HG03103 (cell line): ENCODE results near the gene TADA2B.
"Not testable (repeated sequence)": the region's sequence is repeated elsewhere in the genome, so short reads cannot be mapped to it uniquely, and the experiment has no call there.

Experiments used
- ATAC-seq: cut with Tn5 transposase; IDR thresholded peaks from one replicate; pipeline ENCODE4 v1.9.1; 2021; ENCODE audit warnings: low read depth; ENCODE audit not compliant: unreplicated experiment

The TADA2B gene

GRCh38 chr4:7075962-7076695 lies 33.0 kb downstream of the TADA2B start:
- no peak for ATAC-seq

GRCh38 chr4:7076696-7077082 lies 33.5 kb downstream of the TADA2B start:
- no peak for ATAC-seq

DNA sequence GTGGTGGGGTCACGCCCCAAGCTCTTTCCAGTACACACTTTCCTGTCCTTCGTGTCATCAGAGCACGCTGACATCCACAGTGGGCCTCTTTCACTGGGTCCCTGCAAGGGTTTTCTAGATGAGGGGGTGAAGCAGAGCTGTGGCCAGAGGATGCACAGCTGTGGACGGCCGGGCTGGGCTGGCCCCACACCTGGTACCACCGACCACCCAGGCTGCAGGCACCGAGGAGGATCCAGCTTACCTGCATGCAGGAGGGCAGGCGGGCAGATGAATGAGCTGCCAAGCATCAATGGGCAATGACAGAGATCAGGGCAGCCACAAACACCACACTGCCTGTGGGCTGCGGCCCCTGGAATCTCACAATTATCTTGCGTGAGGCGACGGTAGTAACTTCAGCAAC lies 34.2 kb downstream of the TADA2B start:
- ATAC-seq: no peak

DNA sequence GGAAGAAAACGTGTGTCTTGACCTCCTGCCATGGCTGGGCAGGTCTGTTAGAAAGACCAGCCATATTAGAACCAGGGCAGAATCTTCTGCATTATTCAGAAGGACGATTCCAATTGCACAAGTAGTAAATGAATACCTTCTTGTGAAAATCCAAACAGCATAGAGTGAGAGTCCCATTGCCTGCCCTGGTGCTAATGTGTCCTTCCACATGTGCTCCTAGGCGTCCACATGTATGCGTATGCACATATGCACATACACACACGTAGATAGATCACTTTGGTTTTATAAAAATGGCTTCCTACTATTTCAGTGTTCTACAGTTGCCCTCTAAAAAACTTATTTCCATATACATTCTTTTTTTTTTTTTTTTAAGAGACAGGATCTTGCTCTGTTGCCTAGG lies 34.9 kb downstream of the TADA2B start:
- no peak for ATAC-seq

DNA sequence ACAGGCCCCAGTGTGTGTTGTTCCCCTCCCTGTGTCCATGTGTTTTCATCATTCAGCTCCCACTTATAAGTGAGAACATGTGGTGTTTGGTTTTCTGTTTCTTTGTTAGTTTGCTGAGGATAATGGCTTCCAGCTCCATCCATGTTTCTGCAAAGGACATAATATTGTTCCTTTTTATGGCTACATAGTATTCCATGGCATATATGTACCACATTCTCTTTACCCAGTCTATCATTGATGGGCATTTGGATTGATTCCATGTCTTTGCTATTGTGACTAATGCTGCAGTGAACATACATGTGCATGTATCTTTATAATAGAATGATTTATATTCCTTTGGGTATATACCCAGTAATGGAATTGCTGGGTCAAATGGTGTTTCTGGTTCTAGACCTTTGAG lies 36.3 kb downstream of the TADA2B start:
- not testable (repeated sequence) for ATAC-seq

GRCh38 chr4:7079909-7080308 lies 36.7 kb downstream of the TADA2B start:
- ATAC-seq: not testable (repeated sequence)

DNA sequence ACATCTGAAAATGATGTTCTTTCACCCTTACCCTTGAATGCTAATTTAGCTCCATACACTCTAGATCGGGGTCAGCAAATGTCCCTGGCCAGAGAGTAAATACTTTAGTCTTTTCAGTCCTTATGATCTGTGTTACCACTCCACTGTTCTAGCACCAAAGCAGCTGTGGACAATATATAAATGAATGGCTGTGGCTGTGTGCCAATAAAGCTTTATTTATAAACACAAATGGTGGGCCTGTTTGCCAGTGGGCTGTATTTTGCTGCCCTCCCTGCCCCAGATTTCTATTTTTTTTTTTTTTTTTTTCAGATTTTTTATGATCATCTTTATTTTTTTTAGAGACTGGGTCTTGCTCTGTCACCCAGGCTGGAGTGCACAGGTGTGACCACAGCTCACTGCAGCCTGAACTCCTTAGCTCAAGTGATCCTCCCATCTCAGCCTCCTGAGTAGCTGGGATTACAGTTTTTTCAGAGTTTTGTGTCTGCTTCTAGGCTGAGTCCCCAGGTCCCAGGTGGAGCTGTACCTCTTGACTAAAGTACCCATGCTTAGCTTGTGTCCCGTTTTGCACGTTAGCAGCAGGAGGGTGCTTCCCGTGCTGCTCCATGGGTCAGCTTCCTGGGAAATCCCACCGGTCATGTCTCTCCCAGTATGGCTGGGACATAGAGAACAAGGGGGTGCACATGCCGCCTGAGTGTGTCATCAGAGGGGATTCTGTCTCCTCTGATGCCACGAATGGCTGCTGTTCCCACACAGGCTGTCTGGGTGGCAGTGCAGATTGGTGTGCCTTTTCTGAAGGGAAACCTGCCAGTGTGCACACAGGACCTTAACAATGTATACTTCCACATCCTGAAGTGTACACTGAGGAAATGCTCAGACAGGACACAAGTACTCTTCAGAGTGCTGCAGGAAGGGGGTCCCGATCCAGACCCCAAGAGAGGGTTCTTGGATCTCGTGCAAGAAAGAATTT lies 40.7 kb downstream of the TADA2B start:
- no peak for ATAC-seq

- not testable (repeated sequence) for ATAC-seq
These were observed 41.4 kb downstream of the TADA2B start for GRCh38 chr4:7084564-7084961.

DNA sequence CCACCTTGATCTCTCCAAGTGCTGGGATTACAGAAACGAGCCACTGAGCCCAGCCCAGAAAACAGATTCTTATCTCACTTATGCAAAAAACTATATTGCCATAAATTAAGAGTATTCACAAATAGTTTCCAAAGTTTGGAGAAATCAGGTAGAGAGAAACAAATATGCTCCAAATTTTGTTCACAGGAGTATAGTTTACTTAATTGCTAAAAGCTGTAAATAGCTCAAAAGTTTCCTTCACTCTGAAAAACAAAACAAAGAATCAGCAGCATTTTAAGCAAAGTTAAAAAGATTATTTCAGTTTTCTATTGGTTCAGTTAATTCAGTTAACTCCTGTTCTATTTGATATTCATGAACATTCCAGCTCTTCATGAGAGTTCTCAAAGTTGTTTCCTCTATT lies 43.2 kb downstream of the TADA2B start:
- ATAC-seq: no peak

GRCh38 chr4:7087036-7087435 lies 43.9 kb downstream of the TADA2B start:
- no peak for ATAC-seq

- no peak for ATAC-seq
These were observed 46.2 kb downstream of the TADA2B start for GRCh38 chr4:7089213-7089986.

- no peak for ATAC-seq
These were observed 48.9 kb downstream of the TADA2B start for GRCh38 chr4:7092026-7092425.

DNA sequence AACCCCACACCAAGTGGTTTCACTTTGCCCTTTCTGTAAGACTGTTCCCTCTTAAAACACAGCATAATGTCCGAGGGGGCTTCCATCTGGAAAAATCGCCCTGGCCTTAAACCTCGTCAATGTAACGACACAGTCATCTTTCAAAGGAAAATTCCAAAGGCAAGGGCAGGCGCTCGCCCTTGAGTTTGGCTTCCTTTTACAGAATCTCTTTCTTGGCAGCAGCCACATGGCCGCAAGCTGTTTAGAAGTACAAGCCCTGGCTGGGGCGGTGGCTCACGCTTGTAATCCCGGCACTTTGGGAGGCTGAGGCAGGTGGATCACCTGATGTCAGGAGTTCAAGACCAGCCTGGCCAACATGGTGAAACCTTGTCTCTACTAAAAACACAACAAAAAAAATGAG lies 51.7 kb downstream of the TADA2B start:
- no peak for ATAC-seq

- no peak for ATAC-seq
These were observed 52.5 kb downstream of the TADA2B start for GRCh38 chr4:7095611-7096155.

DNA sequence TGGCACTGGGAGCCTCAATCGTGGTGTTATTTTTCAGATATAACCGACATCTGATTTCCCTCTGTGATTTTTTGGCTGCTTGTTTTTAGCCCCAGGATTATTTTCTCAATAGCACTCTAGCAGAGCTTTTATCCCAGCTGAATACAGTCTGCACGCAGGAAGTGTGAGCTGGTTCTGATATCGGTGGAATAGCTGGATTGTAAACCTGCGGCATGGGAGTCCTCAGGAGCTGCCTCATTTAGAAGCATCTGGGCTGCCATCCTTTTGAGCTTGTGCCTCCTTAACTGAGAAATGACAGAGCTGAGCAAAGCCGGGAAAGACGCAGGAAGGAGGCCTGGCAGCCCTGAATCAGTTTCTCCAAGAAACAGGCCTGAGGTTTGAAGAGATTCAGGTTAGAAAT lies 53.1 kb downstream of the TADA2B start:
- ATAC-seq: no peak

- peak; percentile 67 for ATAC-seq
These were observed 58.7 kb downstream of the TADA2B start for GRCh38 chr4:7101692-7102515.

DNA sequence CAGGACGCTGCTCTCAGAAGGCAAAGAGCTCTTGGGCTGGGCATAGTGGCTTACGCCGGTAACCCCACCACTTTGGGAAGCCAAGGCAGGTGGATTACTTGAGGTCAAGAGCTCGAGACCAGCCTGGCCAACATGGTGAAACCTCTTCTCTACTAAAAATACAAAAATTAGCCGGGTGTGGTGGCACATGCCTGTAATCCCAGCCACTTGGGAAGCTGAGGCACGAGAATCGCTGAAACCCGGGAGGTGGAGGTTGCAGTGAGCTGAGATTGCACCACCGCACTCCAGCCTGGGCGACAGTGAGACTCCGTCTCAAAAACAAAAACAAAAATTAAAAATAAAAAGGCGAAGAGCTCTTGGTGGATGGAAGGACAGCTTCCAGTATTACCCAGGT lies 59.3 kb downstream of the TADA2B start:
- not testable (repeated sequence) for ATAC-seq

DNA sequence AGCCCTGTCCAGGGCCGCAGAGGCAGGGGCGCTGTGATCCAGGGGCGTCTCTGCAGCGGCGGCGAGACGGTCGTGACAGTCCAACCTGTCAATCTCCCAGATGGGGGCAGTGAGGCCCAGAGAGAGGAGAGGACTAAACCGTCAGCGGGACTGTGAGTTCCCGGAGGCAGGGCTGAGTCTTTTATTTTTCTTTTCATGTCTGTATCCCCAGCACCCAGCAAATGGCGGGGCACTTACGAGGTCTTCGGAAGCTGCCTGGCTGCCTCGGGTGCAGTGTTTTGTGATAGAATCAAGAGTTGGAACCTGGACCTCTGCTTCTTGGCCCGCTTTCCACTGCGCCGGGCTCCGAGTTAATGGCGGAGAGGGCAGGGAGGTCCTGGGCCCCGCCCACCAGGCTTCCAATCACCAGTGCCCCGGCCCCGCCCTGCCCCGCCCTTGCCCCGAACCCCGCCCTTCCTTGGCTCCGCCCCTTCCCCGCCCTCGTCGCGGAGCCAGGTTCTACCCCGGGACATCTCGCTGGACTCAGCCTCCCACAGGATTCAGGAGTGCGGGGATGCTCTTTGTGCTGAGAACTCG lies 59.9 kb downstream of the TADA2B start:
- peak; percentile 81 for ATAC-seq

- ATAC-seq: no peak
These were observed 60.6 kb downstream of the TADA2B start for GRCh38 chr4:7103607-7104365.
